ENCODE data around the gene MED16. TPM values are rescaled to one million over a fixed set of nuclear protein-coding genes. Genes with fewer than 3 reads are reported as not detected.
A peak's percentile ranks its signal among the peaks of the same experiment; 100 is the strongest.
"Not testable (repeated sequence)": the region's sequence is repeated elsewhere in the genome, so short reads cannot be mapped to it uniquely, and the experiment has no call there.

MED16 gene
- polyA plus RNA-seq, 3 donors = 60.6 to 71.4 (median 63.5) TPM

GRCh38 chr19:855566-856120 is 37.3 kb downstream of the MED16 start:
- DNase-seq = no peak

DNA sequence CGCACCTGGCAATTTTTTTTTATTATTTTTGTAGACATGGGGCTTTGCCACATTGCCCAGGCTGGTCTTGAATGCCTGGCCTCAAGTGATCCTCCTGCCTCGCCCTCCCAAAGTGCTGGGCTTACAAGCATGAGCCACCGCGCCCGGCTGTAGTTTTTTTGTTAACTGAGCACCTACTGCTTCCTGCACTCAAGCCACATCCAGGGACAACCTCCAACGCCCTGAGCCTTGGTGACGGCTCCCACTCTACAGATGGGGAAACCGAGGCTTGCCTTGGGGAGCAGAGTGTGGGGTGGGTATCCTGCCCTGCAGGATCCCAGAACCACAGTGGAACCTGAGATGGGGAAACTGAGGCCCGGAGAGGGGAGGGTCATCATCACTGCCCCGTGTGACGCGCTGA is 37.8 kb downstream of the MED16 start:
- no peak for DNase-seq

DNA sequence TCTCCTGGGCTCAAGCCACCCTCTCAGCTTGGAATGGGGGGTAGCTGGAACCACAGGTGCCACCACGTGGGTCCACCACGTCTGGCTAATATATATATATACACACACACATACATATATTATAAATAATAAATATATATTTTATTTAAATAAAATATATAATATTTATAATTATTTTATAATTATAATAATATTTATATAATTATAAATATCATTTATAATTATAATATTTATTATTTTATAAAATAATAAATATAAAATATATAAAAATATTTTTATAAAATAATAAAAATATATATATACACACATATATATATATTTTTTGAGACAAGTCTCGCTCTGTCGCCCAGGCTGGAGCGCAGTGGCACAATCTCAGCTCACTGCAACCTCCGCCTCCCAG is 38.4 kb downstream of the MED16 start:
- DNase-seq = no peak

DNA sequence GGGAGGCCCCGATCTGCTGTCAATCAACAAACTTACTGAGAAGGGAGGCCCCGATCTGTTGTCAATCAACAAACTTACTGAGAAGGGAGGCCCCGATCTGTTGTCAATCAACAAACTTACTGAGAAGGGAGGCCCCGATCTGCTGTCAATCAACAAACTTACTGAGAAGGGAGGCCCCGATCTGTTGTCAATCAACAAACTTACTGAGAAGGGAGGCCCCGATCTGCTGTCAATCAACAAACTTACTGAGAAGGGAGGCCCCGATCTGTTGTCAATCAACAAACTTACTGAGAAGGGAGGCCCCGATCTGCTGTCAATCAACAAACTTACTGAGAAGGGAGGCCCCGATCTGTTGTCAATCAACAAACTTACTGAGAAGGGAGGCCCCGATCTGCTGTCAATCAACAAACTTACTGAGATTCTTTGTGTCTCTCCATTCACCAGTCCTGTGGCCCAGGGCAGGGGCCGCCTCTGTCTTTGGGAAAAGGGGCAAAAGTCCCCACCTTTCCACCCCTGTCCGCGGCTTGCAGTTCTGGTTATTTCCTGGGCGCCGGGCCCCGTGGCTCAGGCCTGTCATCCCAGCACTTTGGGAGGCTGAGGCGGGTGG is 39.3 kb downstream of the MED16 start:
- DNase-seq = not testable (repeated sequence)

- no peak for DNase-seq
These were observed 39.9 kb downstream of the MED16 start for GRCh38 chr19:853014-853585.

DNA sequence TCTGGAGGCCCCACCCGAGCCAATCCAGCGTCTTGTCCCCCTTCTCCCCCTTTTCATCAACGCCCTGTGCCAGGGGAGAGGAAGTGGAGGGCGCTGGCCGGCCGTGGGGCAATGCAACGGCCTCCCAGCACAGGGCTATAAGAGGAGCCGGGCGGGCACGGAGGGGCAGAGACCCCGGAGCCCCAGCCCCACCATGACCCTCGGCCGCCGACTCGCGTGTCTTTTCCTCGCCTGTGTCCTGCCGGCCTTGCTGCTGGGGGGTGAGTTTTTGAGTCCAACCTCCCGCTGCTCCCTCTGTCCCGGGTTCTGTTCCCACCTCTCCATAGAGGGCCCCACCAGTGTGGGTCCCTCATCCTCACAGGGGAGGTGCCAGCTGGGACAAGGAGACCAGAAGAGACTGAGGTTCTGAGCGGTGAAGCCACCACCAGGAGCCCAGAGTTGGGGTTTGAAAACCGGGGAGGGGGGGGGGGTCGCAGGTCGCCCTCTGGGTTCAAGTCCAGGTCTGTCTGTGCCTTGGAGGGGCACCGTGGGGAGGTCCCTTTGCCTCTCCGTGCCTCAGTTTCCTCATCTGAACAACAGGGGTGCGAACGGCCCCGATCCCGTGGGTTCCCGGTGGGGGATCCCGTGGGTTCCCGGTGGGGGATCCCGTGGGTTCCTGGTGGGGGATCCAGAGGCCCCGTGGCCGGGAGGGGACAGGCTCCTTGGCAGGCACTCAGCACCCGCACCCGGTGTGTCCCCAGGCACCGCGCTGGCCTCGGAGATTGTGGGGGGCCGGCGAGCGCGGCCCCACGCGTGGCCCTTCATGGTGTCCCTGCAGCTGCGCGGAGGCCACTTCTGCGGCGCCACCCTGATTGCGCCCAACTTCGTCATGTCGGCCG is 40.6 kb downstream of the MED16 start, which contains the start of gene ELANE:
Gene ELANE (plus strand): TSS at position 168 of the 878 bp plus-strand sequence. CDS start 26 bp downstream, at position 194.
- DNase-seq = no peak

GRCh38 chr19:850979-851335 is 42.0 kb downstream of the MED16 start:
- no peak for DNase-seq

GRCh38 chr19:850221-850978 is 42.6 kb downstream of the MED16 start:
- peak; percentile 64 for DNase-seq

- DNase-seq = not testable (repeated sequence)
These were observed 43.8 kb downstream of the MED16 start for GRCh38 chr19:849195-849594.

- no peak for DNase-seq
These were observed 44.5 kb downstream of the MED16 start for GRCh38 chr19:848386-848921.

DNA sequence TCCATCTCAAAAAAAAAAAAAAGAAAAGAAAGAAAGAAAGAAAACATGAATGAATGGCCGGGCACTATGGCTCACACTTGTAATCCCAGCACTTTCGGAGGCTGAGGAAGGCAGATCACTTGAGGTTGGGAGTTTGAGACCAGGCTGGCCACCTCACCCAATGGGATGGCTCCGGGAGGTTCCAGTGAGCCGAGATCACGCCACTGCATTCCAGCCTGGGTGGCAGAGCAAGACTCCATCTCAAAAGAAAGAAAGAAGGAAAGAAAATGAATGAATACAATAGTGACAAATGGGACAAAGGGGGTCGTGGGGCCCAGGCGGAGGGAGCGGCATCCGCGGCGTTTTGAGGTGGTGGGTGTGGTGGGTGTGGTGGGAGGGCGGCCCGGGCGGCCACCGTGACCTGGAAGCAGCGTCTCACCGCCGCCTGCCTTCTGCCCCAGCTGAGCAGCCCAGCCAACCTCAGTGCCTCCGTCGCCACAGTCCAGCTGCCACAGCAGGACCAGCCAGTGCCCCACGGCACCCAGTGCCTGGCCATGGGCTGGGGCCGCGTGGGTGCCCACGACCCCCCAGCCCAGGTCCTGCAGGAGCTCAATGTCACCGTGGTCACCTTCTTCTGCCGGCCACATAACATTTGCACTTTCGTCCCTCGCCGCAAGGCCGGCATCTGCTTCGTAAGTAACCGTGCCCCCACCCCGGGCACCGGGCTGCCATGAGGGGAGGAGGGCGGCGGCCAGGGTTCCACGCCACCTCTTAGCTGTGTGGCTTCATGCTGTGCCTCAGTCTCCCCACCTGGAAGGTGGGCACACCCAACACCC is 47.1 kb downstream of the MED16 start:
- DNase-seq = no peak

DNA sequence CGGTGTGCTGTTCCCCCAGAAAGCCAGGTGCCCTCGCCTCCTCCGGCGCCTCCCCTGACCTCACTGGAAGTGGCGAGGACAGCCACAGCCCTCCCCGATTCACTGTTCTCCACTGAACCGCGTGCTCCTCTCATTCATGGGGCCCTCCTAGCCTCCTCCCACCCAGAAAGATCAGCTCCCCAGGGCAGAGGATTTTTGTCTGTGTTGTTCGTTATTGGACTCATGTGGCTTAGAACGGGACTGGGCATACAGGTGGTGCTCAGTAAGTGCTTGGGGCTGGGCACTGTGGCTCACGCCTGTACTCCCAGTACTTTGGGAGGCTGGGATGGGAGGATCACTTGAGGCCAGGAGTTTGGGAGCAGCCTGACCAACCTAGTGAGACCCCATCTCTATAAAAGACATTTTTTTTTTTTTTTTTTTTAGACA is 48.4 kb downstream of the MED16 start:
- DNase-seq = no peak

GRCh38 chr19:843836-844545 is 49.0 kb downstream of the MED16 start:
- DNase-seq = no peak

DNA sequence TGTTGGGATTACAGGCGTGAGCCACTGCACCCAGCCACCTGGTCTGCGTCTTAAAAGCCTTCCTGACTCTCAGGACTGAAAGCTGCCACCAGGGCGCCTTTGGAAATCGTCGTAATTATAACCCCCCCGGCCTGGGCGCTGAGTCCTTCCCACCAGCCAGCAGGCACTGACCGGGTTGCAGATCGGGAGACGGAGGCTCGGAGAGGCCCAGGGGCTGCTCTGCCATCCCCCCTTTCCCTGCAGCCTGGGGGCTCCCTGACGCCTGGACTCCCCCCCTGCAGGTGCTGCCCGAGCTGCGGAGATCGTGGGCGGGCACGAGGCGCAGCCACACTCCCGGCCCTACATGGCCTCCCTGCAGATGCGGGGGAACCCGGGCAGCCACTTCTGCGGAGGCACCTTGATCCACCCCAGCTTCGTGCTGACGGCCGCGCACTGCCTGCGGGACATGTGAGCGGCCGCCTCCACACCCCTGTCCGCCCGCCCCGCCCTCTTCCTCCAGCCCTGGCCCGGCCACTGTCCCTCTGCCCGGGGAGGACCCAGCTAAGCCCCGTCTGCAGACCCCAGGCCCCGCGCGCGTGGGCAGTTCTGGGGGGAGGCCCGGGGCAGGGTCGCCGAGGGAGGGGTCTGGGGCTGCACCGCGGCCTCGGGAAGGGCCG is 49.7 kb downstream of the MED16 start:
- no peak for DNase-seq

DNA sequence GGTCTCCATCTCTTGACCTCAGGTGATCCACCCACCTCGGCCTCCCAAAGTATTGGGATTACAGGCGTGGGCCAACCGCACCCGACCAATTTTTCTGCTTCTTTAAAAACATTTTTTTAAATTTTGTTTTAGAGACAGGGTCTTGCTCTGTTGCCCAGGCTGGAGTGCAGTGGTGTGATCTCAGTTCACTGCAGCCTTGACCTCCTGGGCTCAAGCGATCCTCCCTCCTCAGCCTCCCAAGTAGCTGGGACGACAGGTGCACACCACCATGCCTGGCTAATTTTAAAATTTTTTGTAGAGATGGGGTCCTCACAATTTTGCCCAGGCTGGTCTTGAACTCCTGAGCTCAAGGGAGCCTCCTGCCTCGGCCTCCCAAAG is 50.2 kb downstream of the MED16 start:
- DNase-seq = not testable (repeated sequence)

DNA sequence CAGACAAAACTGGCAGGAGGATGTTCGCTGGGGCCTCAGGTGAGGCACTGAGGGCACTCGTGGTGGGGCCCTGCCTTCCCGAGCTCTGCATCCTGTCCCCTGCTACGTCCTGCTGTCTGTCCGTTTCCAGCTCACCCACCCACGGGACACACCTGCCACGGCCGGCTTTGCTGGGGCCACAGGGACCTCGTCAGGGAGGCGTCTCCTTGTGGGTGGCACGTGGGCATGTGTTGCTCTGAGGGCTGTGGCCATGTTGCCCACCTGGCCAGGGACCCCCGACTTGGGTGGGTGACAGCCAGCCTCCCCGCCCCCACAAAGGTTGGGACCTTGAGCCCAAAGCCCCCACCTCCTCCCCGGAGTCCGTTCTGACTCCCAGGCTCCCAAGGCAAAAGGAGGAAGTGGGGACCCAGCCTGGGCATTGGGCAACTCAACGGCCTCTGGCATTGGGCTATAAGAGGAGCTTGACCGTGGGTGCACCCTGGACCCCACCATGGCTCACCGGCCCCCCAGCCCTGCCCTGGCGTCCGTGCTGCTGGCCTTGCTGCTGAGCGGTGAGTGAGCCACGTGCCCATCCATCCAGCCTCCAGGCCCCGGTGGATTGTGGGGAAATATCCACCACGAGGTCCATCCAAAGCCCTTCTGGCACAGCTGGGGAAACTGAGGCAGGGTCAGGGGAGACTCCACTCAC is 52.3 kb downstream of the MED16 start, which contains the start of gene PRTN3:
Gene PRTN3 (plus strand): TSS at position 481 of the 688 bp plus-strand sequence. CDS start 10 bp downstream, at position 491.
- DNase-seq = no peak

GRCh38 chr19:835210-835810 is 57.7 kb downstream of the MED16 start:
- DNase-seq = no peak

DNA sequence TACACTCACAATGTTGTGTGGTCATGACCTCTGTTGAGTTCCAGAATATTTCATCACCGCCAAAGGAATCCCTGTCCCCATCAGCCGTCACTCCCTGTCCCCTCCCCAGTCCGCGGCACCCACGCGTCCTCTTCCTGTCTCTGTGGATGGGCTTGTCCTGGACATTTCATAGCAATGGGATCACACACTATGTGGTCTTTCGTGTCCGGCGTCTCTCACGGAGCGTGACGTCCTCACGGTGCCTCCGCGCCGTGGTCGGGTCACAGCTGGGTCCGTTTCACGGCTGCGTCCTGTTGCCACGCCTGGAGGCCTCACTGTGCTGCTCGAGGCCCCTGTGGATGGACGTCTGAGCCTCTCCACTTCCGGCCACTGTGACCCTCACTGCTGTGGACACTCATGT is 58.8 kb downstream of the MED16 start:
- DNase-seq = no peak
